Epithelial cell of alveolus of lung (primary cell): Measurements from ENCODE around the gene NAALAD2. TPM values are rescaled to one million over a fixed set of nuclear protein-coding genes. Genes with fewer than 3 reads are reported as not detected.

Experiments used
- total RNA-seq: library from RNA; depleted of rRNA; stranded (reverse); fragments of >200 nt; gene quantifications from 2 replicates; pipeline ENCODE4 v1.2.1, GENCODE V29; 2015

The NAALAD2 gene
- total RNA-seq = 1.7 and 4.6 TPM in 2 replicates

GRCh38 chr11:90134478-90135003 lies at the start of gene NAALAD2:
NAALAD2 (plus strand) TSS chr11:90134663; CDS start chr11:90134759, 96 bp downstream.

DNA sequence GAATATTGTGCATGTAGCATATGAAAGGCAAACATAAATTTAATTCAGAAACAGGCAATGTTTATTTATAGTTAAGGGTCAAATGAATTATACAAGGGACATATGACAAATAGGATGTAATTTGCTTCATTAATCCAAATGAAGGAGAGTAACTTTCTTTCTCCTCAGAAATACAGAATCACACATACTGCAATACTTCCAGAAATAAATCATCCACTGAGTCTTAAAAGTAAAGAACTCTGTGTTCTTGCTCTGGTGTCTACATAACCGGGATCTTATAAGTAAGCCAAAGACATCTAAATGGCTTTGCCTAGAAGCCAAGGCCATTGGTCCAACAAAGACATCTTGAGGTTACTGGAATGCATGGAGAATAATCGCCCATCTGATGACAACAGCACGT lies 48.8 kb upstream of the NAALAD2 start, which contains the start of gene UBTFL1:
Gene UBTFL1 (plus strand): TSS at position 301 of the 400 bp plus-strand sequence. CDS start 0 bp downstream, at position 301.

GRCh38 chr11:90222459-90223247 lies 88.2 kb downstream of the NAALAD2 start, which contains the start of gene CHORDC1:
CHORDC1 (minus strand) TSS chr11:90223049; CDS start chr11:90222954, 95 bp downstream.

Other genes starting within 250 kb of the NAALAD2 start
- gene TRIM49D1, start 212.4 kb upstream of the NAALAD2 start, total RNA-seq = not detected in 2 replicates
- not detected in 2 replicates for gene TRIM49D2, start 210.6 kb upstream of the NAALAD2 start, total RNA-seq
- gene TRIM64, start 168.6 kb upstream of the NAALAD2 start, total RNA-seq = not detected in 2 replicates
- not detected in 2 replicates for gene TRIM49C, start 103.6 kb upstream of the NAALAD2 start, total RNA-seq
- gene UBTFL1, start 48.7 kb upstream of the NAALAD2 start, total RNA-seq = not detected in 2 replicates
- 18.2 and 52.8 TPM in 2 replicates for gene CHORDC1, start 88.4 kb downstream of the NAALAD2 start, total RNA-seq